Islet precursor cell (in vitro differentiated cells): ENCODE measurements around the gene SGTA.

Experiments used
- DNase-seq: peaks from one replicate; pipeline ENCODE4 v3.0.0-alpha.2; 2018

The SGTA gene

GRCh38 chr19:2768365-2769132, 14.5 kb downstream of the SGTA start:
- no peak for DNase-seq

- no peak for DNase-seq
These were observed 15.4 kb downstream of the SGTA start for GRCh38 chr19:2767688-2768087.

- no peak for DNase-seq
These were observed 16.3 kb downstream of the SGTA start for GRCh38 chr19:2766594-2767372.

- DNase-seq: no peak
These were observed 17.7 kb downstream of the SGTA start for GRCh38 chr19:2765376-2765775.

- no peak for DNase-seq
These were observed 18.1 kb downstream of the SGTA start for GRCh38 chr19:2764945-2765344.

- no peak for DNase-seq
These were observed 19.4 kb downstream of the SGTA start for GRCh38 chr19:2763687-2764086.

GRCh38 chr19:2762783-2763496, 20.1 kb downstream of the SGTA start:
- DNase-seq: no peak

- DNase-seq: no peak
These were observed 20.9 kb downstream of the SGTA start for GRCh38 chr19:2761876-2762782.

- no peak for DNase-seq
These were observed 21.8 kb downstream of the SGTA start for GRCh38 chr19:2761309-2761677.

GRCh38 chr19:2759965-2760364, 23.1 kb downstream of the SGTA start:
- no peak for DNase-seq

- DNase-seq: no peak
These were observed 23.7 kb downstream of the SGTA start for GRCh38 chr19:2759362-2759761.

GRCh38 chr19:2758601-2759313, 24.3 kb downstream of the SGTA start:
- no peak for DNase-seq

GRCh38 chr19:2756921-2757881, 25.9 kb downstream of the SGTA start:
- no peak for DNase-seq

- DNase-seq: no peak
These were observed 26.6 kb downstream of the SGTA start for GRCh38 chr19:2756477-2756876.

- DNase-seq: no peak
These were observed 27.3 kb downstream of the SGTA start for GRCh38 chr19:2755811-2756210.

GRCh38 chr19:2755448-2755705, 27.7 kb downstream of the SGTA start:
- DNase-seq: no peak

GRCh38 chr19:2754659-2755447, 28.2 kb downstream of the SGTA start:
- no peak for DNase-seq

GRCh38 chr19:2751438-2751830, 31.6 kb downstream of the SGTA start:
- DNase-seq: no peak

GRCh38 chr19:2750808-2751437, 32.1 kb downstream of the SGTA start:
- no peak for DNase-seq

GRCh38 chr19:2747349-2747748, 35.7 kb downstream of the SGTA start:
- DNase-seq: no peak
